Measurements from ENCODE around the gene ADAM10. TPM values are rescaled to one million over a fixed set of nuclear protein-coding genes. Genes with fewer than 3 reads are reported as not detected.

Gene ADAM10
- total and polyA plus RNA-seq, 2 of the 8 experiments (the other 6 are each of a cell fraction or from before 2014, with no cell fraction given) = 46.5 to 163 TPM

DNA sequence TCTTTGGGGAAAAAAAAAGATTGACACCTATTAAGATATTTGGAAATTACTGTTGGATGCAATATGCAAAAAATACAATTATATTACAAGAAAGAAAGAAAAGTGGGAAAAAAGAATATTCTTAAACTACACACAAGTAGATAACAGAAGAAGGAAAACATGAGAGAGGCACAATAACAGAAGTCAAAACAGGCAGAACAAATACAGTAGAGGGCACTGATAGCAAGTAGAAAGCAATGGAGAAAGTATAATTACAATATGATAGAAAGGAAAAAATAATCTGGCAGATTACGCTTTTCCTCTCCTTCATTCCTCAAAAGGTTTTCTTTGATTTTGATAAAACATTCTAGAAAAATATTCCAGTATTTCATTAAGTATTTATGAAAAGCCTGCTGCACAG is 72.1 kb downstream of the ADAM10 start:
- Histone ChIP-seq H4K8ac (ENCODE audit: extremely low read depth, insufficient read depth, low read length) (no peak overlapping the region), H2AFZ (ENCODE audit: low read length) (no peak overlapping the region), H2BK120ac (replicated peaks; ENCODE audit: low read depth, low read length) (no peak overlapping the region), H3K4ac (replicated peaks; ENCODE audit: insufficient read length, low read depth, low read length) (no peak overlapping the region), H3K4me2 (ENCODE audit: insufficient read depth in 1 of 2, low read depth in 2 of 2, low read length in 2 of 2) (no peak overlapping the region), H4K5ac (ENCODE audit: insufficient read length, low read depth, low read length) (no peak overlapping the region), H2BK12ac (ENCODE audit: low read depth, low read length) (no peak overlapping the region), H3K23ac (ENCODE audit: insufficient read length) (no peak overlapping the region), H3K18ac (ENCODE audit: extremely low read depth, low read length) (no peak overlapping the region), H3K79me1 (ENCODE audit: low read depth, low read length) (no peaks in the 10 kb centered on the region), H3K4me3 (ENCODE audit: extremely low read depth in 1 of 4, insufficient read depth in 2 of 4, low read depth in 3 of 4, low read length in 4 of 4) (no peak overlapping the region), H3K79me2 (ENCODE audit: control insufficient read depth in 1 of 2, insufficient read depth in 2 of 2, low read length in 2 of 2) (peaks cover 0 to 6% of the 10 kb centered on the region in 2 experiments; a peak in 1 of 4 replicates), H2BK15ac (ENCODE audit: low read length) (no peak overlapping the region), H3K14ac (ENCODE audit: insufficient read length) (no peak overlapping the region), H3K9ac (replicated peaks in 1 of 4; ENCODE audit: extremely low read depth in 1 of 4, low read depth in 3 of 4, low read length in 3 of 4) (no peak overlapping the region), H3K9me3 (ENCODE audit: insufficient read depth in 2 of 2, low read depth in 1 of 2, low read length in 1 of 2) (no peaks in the 10 kb centered on the region), H4K91ac (replicated peaks; ENCODE audit: insufficient read length, low read length) (no peak overlapping the region), H2BK5ac (ENCODE audit: low read depth, low read length) (no peak overlapping the region), H3K56ac (replicated peaks; ENCODE audit: insufficient read length, low read depth, low read length) (no peak overlapping the region), H3K4me1 (replicated peaks in 1 of 4; ENCODE audit: control insufficient read depth in 3 of 4, insufficient read depth in 4 of 4, low read length in 3 of 4) (no peaks in the 10 kb centered on the region), H3K23me2 (ENCODE audit: low read depth, low read length) (no peaks in the 10 kb centered on the region), H2AK5ac (ENCODE audit: low read depth, low read length) (no peak overlapping the region), H4K20me1 (replicated peaks in 1 of 2; ENCODE audit: control insufficient read depth in 1 of 2, insufficient read depth in 2 of 2, low read length in 2 of 2) (peaks cover 0 to 2% of the 10 kb centered on the region in 2 experiments), H3K36me3 (ENCODE audit: control insufficient read depth in 2 of 4, insufficient read depth in 4 of 4, low read length in 3 of 4) (peaks cover 0 to 2% (median 0%) of the 10 kb centered on the region in 4 experiments; a peak in 1 of 8 replicates), H3K27me3 (replicated peaks in 1 of 4; ENCODE audit: control insufficient read depth in 3 of 4, extremely low read depth in 1 of 4, insufficient read depth in 3 of 4, low read length in 3 of 4) (no peaks in the 10 kb centered on the region), H2BK20ac (ENCODE audit: low read length) (no peak overlapping the region), H3K27ac (ENCODE audit: low read depth, low read length) (no peak overlapping the region)
- FAIRE-seq (no peak), DNase-seq (ENCODE audit: low read depth in 1 of 2, low spot score in 2 of 2) (no peak)
- ChIA-PET POLR2A (ENCODE audit: partially characterized antibody) (no interaction called here), CTCF (ENCODE audit: partially characterized antibody) (interaction anchor here (0.6 to 1.5 kb wide), 5 partner anchors 10 to 449 kb away, joined by 3 read pairs; no protein-coding TSS in a partner anchor)
- 100% methylated on average over 1 of the region's 1 CpG; no CpG with 5 or more reads in 1 of the 2 experiments for WGBS, 2 experiments (ENCODE audit: extremely low coverage in 1 of 2, insufficient coverage in 1 of 2, insufficient read length in 1 of 2, insufficient replicate concordance in 2 of 2, low coverage in 1 of 2, low lambda C conversion rate in 2 of 2, missing lambda C conversion rate in 1 of 2)
- TF ChIP-seq GTF2F1 (IDR thresholded peaks at IDR 0.05; ENCODE audit: borderline replicate concordance, low read depth, low read length) (no peak), SP4 (IDR thresholded peaks at IDR 0.05; ENCODE audit: low read length) (no peak), GABPA (IDR thresholded peaks at IDR 0.05; ENCODE audit: borderline replicate concordance, insufficient read depth, low read length) (no peak)

All from H1 (cell line).